Measurements from ENCODE around the gene KRT78. TPM values are rescaled to one million over a fixed set of nuclear protein-coding genes. Genes with fewer than 3 reads are reported as not detected.

Gene KRT78
- total RNA-seq, 4 donors from 2014 or later = 10.8 TPM; not detected in 3

DNA sequence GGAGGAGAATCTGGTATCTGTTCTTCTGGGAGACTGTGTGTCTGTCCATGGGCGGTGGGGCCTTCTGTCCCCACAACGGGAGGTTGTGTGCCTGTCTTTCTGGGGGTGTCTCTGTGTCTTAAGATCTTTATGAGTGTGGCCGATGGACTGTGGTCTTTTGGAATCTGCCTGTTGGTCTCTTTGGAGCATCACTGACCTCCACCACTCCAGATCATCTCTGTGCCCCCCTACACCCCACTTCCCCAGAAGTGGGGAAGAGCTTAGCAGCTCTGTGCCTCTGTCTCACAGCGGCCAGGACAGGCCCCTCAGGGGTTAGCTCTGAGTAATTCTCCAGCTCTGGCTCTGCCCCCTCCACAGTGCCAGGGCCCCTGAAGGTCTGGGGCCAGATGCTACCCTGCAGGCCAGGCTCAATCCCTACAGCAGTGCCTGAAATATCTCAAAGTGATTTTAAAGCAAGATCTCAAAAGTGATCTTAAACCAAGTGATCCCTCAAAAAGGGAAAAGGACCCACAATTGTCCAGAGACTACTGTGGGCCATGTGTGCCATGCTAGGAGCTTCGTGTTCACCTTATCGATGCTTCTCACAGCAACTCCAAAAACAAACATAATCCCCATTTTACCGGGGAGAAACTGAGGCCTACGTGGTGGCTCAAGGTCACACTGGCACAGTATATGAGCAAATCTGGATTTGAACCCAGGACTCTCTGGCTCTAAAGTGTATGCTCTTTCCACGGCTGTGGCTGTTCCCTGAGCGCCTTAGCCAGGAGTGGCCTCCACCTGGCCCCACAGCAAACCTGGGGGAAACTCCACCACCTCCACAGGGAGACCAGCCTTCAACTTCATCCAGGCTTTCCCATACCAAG lies 26.0 kb upstream of the KRT78 start:
- WGBS, 2 donors = 66 to 67% methylated on average over 10 of the region's 10 CpGs
- H3K9me3 ChIP-seq = no peaks in the 10 kb centered on the region
- H3K4me3 ChIP-seq = peak overlapping the region in 3 of 4 donors; percentile 23 to 54 (median 53)
- H3K4me1 ChIP-seq = peaks cover 0 to 69% (median 45%) of the 10 kb centered on the region in 4 donors
- H3K36me3 ChIP-seq = no peaks in the 10 kb centered on the region
- H3K27me3 ChIP-seq = no peaks in the 10 kb centered on the region
- peak overlapping the region; percentile 82 to 95 (median 91) for H3K27ac ChIP-seq
- DNase-seq (ENCODE audit: low spot score in 2 of 2) = no peak
- no peak for TF ChIP-seq EP300 (IDR thresholded peaks at IDR 0.05)
- no peak for TF ChIP-seq POLR2A (IDR thresholded peaks at IDR 0.05)
- TF ChIP-seq, protein P1, sequence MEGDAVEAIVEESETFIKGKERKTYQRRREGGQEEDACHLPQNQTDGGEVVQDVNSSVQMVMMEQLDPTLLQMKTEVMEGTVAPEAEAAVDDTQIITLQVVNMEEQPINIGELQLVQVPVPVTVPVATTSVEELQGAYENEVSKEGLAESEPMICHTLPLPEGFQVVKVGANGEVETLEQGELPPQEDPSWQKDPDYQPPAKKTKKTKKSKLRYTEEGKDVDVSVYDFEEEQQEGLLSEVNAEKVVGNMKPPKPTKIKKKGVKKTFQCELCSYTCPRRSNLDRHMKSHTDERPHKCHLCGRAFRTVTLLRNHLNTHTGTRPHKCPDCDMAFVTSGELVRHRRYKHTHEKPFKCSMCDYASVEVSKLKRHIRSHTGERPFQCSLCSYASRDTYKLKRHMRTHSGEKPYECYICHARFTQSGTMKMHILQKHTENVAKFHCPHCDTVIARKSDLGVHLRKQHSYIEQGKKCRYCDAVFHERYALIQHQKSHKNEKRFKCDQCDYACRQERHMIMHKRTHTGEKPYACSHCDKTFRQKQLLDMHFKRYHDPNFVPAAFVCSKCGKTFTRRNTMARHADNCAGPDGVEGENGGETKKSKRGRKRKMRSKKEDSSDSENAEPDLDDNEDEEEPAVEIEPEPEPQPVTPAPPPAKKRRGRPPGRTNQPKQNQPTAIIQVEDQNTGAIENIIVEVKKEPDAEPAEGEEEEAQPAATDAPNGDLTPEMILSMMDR (IDR thresholded peaks at IDR 0.05) = no peak

DNA sequence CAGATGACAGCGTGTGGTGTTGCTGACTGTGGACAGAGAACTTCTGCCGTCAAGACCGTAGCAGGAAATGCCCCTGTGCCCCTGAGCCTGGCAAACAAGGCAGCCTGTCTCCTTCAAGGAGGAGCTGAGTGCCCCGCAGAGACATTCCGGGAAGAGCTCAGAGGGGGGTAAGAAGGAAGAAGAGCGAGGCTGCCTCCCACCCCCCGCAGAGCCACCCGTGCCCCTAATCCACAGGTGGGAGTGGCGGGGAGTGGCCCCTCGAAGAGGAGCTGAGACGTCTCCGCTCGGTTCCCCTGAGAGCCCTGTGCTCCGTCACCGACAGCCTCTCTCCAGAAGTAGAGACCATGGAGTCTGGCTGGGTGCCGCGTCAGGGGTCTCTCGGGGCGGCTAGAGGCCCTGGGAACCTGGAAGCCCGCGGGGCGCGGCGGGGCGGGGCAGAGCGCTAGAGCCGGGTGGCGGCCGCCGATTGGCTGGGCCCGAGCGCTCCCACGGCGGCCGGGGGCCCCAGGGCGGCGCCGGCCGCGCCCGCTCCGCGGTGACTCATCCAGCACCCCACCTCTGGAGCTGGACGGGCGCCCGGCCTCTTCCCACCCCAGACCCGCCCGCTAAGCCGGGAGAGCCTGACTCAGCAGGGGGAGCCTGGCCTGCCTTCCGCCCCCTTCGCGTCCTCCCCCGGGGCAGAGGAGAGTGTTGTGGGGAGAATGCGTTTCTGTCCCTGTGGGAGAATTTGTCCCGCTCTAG lies 25.2 kb upstream of the KRT78 start:
- DNase-seq (ENCODE audit: low spot score in 2 of 2) = peak; percentile 68 to 70
- no peaks in the 10 kb centered on the region for H3K27me3 ChIP-seq
- H3K27ac ChIP-seq = peak overlapping the region; percentile 82 to 95 (median 91)
- peaks cover 0 to 69% (median 39%) of the 10 kb centered on the region in 4 donors for H3K4me1 ChIP-seq
- H3K9me3 ChIP-seq = no peaks in the 10 kb centered on the region
- TF ChIP-seq EP300 (IDR thresholded peaks at IDR 0.05) (peak in 1 of 2 donors; percentile 77), POLR2A (IDR thresholded peaks at IDR 0.05) (peak in 1 of 2 donors; percentile 30)
- TF ChIP-seq, protein P1 (IDR thresholded peaks at IDR 0.05) = no peak
- H3K4me3 ChIP-seq = peak overlapping the region; percentile 23 to 54 (median 40)
- 2 to 6% methylated on average over 27 to 46 of the region's 55 CpGs for WGBS, 2 donors
- no peaks in the 10 kb centered on the region for H3K36me3 ChIP-seq

DNA sequence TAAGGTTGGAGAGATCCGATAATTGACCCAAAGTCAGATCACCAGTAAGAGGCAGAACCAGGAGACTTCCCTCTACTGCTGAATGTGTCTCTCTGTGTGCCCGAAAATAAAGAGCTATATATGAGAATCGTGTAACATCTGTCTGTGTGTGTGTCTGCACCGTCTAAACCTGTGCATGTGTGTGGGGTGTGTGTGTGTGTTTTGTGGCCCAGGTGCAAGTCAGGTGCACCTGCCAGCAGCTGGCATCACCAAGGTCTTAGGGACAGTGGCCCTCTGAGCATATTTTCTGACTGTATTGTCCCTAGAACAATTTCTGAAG lies 24.7 kb upstream of the KRT78 start:
- DNase-seq (ENCODE audit: low spot score in 2 of 2) = no peak
- no peaks in the 10 kb centered on the region for H3K27me3 ChIP-seq
- 58 to 65% methylated on average over 4 of the region's 4 CpGs for WGBS, 2 donors
- peaks cover 0 to 65% (median 38%) of the 10 kb centered on the region in 4 donors for H3K4me1 ChIP-seq
- H3K36me3 ChIP-seq = no peaks in the 10 kb centered on the region
- TF ChIP-seq, protein P1 (IDR thresholded peaks at IDR 0.05) = no peak
- TF ChIP-seq EP300 (IDR thresholded peaks at IDR 0.05) (no peak), POLR2A (IDR thresholded peaks at IDR 0.05) (no peak)
- H3K9me3 ChIP-seq = no peaks in the 10 kb centered on the region
- peak overlapping the region; percentile 23 to 54 (median 40) for H3K4me3 ChIP-seq
- peak overlapping the region; percentile 82 to 95 (median 90) for H3K27ac ChIP-seq

DNA sequence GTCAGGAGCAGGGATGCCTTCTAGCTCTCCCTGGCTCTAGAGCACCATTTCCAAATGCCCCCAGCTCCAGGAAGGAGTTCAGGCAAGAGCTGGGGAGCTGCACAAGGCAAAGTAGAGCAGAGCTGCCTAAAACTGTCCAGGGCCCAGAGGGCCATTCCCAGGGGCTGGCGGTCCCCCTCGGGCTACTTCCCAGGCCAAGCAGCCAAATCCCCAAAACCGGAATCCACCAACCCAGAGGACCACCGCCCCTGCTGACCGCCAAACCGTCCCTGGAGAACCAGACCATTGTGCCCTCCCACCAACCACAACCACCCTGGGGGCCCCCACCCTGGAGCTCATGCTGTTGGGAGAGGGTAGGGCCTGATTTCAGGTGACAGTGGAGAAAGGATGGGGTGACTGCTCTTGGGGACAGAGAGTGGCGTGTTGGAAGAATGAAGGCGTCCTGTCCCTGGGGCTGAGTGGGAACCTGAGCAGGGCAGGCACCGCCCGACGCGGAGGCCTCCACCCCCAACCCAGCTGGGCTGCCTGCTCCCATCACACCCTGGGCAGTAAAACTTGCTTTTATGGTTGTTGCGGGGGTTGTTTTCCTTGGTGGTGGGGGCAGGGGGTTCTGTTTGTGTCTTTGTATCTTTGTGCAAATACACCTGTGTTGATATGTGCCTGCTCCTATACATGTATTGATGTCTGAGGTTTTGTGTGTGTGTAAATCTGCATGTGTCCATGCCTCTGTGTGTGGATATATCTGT lies 24.0 kb upstream of the KRT78 start:
- Histone ChIP-seq H3K4me1 (peaks cover 0 to 67% (median 38%) of the 10 kb centered on the region in 4 donors), H3K4me3 (no peak overlapping the region), H3K36me3 (no peaks in the 10 kb centered on the region), H3K27ac (peak overlapping the region; percentile 82 to 95 (median 90)), H3K9me3 (no peaks in the 10 kb centered on the region), H3K27me3 (no peaks in the 10 kb centered on the region)
- TF ChIP-seq, protein P1 (IDR thresholded peaks at IDR 0.05) = no peak
- TF ChIP-seq POLR2A (IDR thresholded peaks at IDR 0.05) (no peak), EP300 (IDR thresholded peaks at IDR 0.05) (no peak)
- DNase-seq (ENCODE audit: low spot score in 2 of 2) = no peak
- WGBS, 2 donors = 86 to 89% methylated on average over 13 of the region's 13 CpGs
